HCT116 (cell line): Measurements from ENCODE around the gene SAE1. TPM values are rescaled to one million over a fixed set of nuclear protein-coding genes. Genes with fewer than 3 reads are reported as not detected.

Experiments
- ATAC-seq: fragments of 200-7000 bp; cut with Tn5 transposase; 2 replicates; pipeline ENCODE4 v1.9.1; 2020; ENCODE audit warnings: mild to moderate bottlenecking, moderate library complexity
- BruUV-seq: library from RNA; stranded (reverse); fragments of 400-500 nt; replicated peaks from 2 replicates; lab custom pipeline; 2021; lab: Mats Ljungman, UMichigan
- CTCF ChIA-PET: fragments of 300-600 bp; sonication (Branson Sonifier 250); formaldehyde crosslinking; loops from one replicate; lab custom pipeline; 2021; ENCODE audit warnings: antibody characterized with exemption; lab: Charles Lee
- POLR2A ChIA-PET: fragments of 300-600, 350-600 bp; sonication (Branson Sonifier 250); formaldehyde crosslinking; loops from one replicate; lab custom pipeline; 2021; ENCODE audit warnings: antibody characterized with exemption; lab: Charles Lee
- RAD21 ChIA-PET, 2 experiments: fragments of 300-600 bp; sonication (Branson Sonifier 250); formaldehyde crosslinking; loops; one replicate each; lab custom pipeline; 2023; ENCODE audit warnings: low total read pairs in 2 of 2; ENCODE audit not compliant: uncharacterized antibody in 2 of 2, unreplicated experiment in 2 of 2, low non-redundant PET in 1 of 2; lab: Charles Lee
- DNase-seq: peaks from one replicate; pipeline ENCODE4 v3.0.0-alpha.2; 2010; ENCODE audit warnings: low read depth, low spot score
- H2AFZ ChIP-seq: fragments of 200-600 bp; shearing (Covaris generic), sonication (generic); 2 replicates; pipeline ENCODE4 v1.6.1; 2017; ENCODE audit warnings: low read depth, mixed run types, mixed read lengths, antibody characterized with exemption, low read length; ENCODE audit not compliant: poor library complexity, severe bottlenecking
- H3K27ac ChIP-seq: 2 replicates; pipeline ENCODE4 v1.5.1; 2012; ENCODE audit warnings: low read depth, low read length
- H3K27me3 ChIP-seq: fragments of 200-600 bp; sonication (generic); 2 replicates; pipeline ENCODE4 v1.6.1; 2016; ENCODE audit warnings: mixed run types, low read length, mixed read lengths; ENCODE audit not compliant: insufficient read depth
- H3K36me3 ChIP-seq, 2 experiments: fragments of 200-500 bp in 1 of 2; fragments of 200-600 bp in 1 of 2; sonication (Bioruptor generic) in 1 of 2; sonication (generic) in 1 of 2; 2 replicates each; pipeline versions ENCODE4 v1.5.1 to v1.6.1; 2014 to 2016; ENCODE audit warnings: low read length in 2 of 2, inconsistent platforms in 1 of 2, mixed read lengths in 1 of 2, mixed run types in 1 of 2; ENCODE audit not compliant: insufficient read depth in 2 of 2, control insufficient read depth in 1 of 2
- H3K4me1 ChIP-seq, 2 experiments: fragments of 200-600 bp in 1 of 2; sonication (generic) in 1 of 2; 2 replicates each; pipeline versions ENCODE4 v1.5.1 to v1.6.1; 2012 to 2017; ENCODE audit warnings: low read length in 2 of 2, inconsistent platforms in 1 of 2, mild to moderate bottlenecking in 1 of 2, mixed read lengths in 1 of 2, mixed run types in 1 of 2, moderate library complexity in 1 of 2; ENCODE audit not compliant: insufficient read depth in 2 of 2, control insufficient read depth in 1 of 2
- H3K4me2 ChIP-seq: fragments of 200-600 bp; sonication (generic); 2 replicates; pipeline ENCODE4 v1.6.1; 2017; ENCODE audit warnings: mixed run types, low read length, mixed read lengths
- H3K4me3 ChIP-seq, 2 experiments: fragments of 200-600 bp in 1 of 2; sonication (generic) in 1 of 2; replicated peaks in 1 of 2; 2 replicates each; pipeline ENCODE4 v1.5.1; 2011 to 2016; ENCODE audit warnings: low read length in 2 of 2, control low read depth in 1 of 2, low read depth in 1 of 2, mild to moderate bottlenecking in 1 of 2, mixed read lengths in 1 of 2, mixed run types in 1 of 2
- H3K79me2 ChIP-seq: fragments of 200-600 bp; sonication (generic); 2 replicates; pipeline ENCODE4 v1.6.1; 2017; ENCODE audit warnings: mild to moderate bottlenecking, mixed run types, low read length, moderate library complexity, mixed read lengths; ENCODE audit not compliant: insufficient read depth
- H3K9ac ChIP-seq: fragments of 200-600 bp; sonication (generic); 2 replicates; pipeline ENCODE4 v1.6.1; 2016; ENCODE audit warnings: low read length, mixed read lengths
- H3K9me2 ChIP-seq: fragments of 200-600 bp; sonication (generic), shearing (Covaris generic); 2 replicates; pipeline ENCODE4 v1.6.1; 2017; ENCODE audit warnings: mixed run types, mild to moderate bottlenecking, moderate library complexity; ENCODE audit not compliant: insufficient read depth
- H3K9me3 ChIP-seq, 2 experiments: fragments of 200-500 bp in 1 of 2; fragments of 200-600 bp in 1 of 2; sonication (Bioruptor generic) in 1 of 2; sonication (generic) in 1 of 2; 2 replicates each; pipeline ENCODE4 v1.6.1; 2014 to 2017; ENCODE audit warnings: low read length in 2 of 2, mixed read lengths in 2 of 2, inconsistent platforms in 1 of 2, low read depth in 1 of 2, mild to moderate bottlenecking in 1 of 2, mixed run types in 1 of 2, moderate library complexity in 1 of 2; ENCODE audit not compliant: control insufficient read depth in 1 of 2, insufficient read depth in 1 of 2
- H4K20me1 ChIP-seq: fragments of 200-600 bp; sonication (generic), shearing (Covaris generic); 2 replicates; pipeline ENCODE4 v1.6.1; 2017; ENCODE audit warnings: mixed run types, mild to moderate bottlenecking, moderate library complexity; ENCODE audit not compliant: insufficient read depth
- CBX3 ChIP-seq: IDR thresholded peaks from 2 replicates; pipeline ENCODE4 v1.6.1; 2012; ENCODE audit warnings: low read depth
- CEBPB ChIP-seq: IDR thresholded peaks from 2 replicates; pipeline ENCODE4 v1.6.1; 2012; ENCODE audit warnings: low read depth
- EGR1 ChIP-seq: IDR thresholded peaks from 2 replicates; pipeline ENCODE4 v1.6.1; 2012; ENCODE audit warnings: low read depth
- EZH2 ChIP-seq: fragments of 200-600 bp; sonication (generic); IDR thresholded peaks from 2 replicates; pipeline ENCODE4 v1.6.1; 2017; ENCODE audit warnings: antibody characterized with exemption, mixed run types
- EZH2phosphoT487 ChIP-seq: fragments of 200-600 bp; IDR thresholded peaks from 2 replicates; pipeline ENCODE4 v1.6.1; 2018; ENCODE audit warnings: antibody characterized with exemption, borderline replicate concordance
- JUND ChIP-seq: IDR thresholded peaks from 2 replicates; pipeline ENCODE4 v1.6.1; 2012
- RAD21 ChIP-seq: IDR thresholded peaks from 2 replicates; pipeline ENCODE4 v1.6.1; 2012; ENCODE audit warnings: low read depth, mild to moderate bottlenecking
- SP1 ChIP-seq: IDR thresholded peaks from 2 replicates; pipeline ENCODE4 v1.6.1; 2012; ENCODE audit warnings: low read depth
- SRF ChIP-seq: IDR thresholded peaks from 2 replicates; pipeline ENCODE4 v1.6.1; 2012; ENCODE audit warnings: low read depth
- TCF7L2 ChIP-seq: IDR thresholded peaks from 2 replicates; pipeline ENCODE4 v1.7.0; 2011; ENCODE audit warnings: borderline replicate concordance, inconsistent platforms; ENCODE audit not compliant: insufficient read depth, insufficient read length; ENCODE audit errors: extremely low read depth
- ZNF274 ChIP-seq: fragments of 200-500 bp; sonication (Bioruptor generic); IDR thresholded peaks from 2 replicates; pipeline ENCODE4 v1.6.1; 2014; ENCODE audit warnings: mild to moderate bottlenecking, low read depth, low read length, inconsistent platforms
- intact Hi-C: fragments of 100-400 bp; cut with micrococcal nuclease; formaldehyde crosslinking; loops from 2 replicates; pipeline ENCODE4 v1.10.0; 2022
- total RNA-seq: library from RNA; stranded (reverse); gene quantifications from one replicate; pipeline ENCODE4 v1.2.1, GENCODE V29; 2021; ENCODE audit not compliant: unreplicated experiment
- TF ChIP-seq, protein P1 (sequence below): IDR thresholded peaks from 2 replicates; pipeline ENCODE4 v1.6.1; 2012
- TF ChIP-seq, protein P2 (sequence below): IDR thresholded peaks from 2 replicates; pipeline ENCODE4 v1.6.1; 2011; ENCODE audit warnings: mild to moderate bottlenecking, low read length, moderate library complexity; ENCODE audit not compliant: insufficient replicate concordance; ENCODE audit errors: extremely low read depth
- TF ChIP-seq, protein P3 (sequence below): IDR thresholded peaks from 2 replicates; pipeline ENCODE4 v1.6.1; 2012
- TF ChIP-seq, protein P4 (sequence below), 3 experiments: fragments of 200-600 bp in 1 of 3; sonication (generic) in 1 of 3; IDR thresholded peaks in 2 of 3; conservative IDR thresholded peaks in 1 of 3; 2 replicates each; pipeline ENCODE4 v1.5.1; 2012 to 2017; ENCODE audit warnings: low read depth in 2 of 3, low read length in 2 of 3, antibody characterized with exemption in 1 of 3, borderline replicate concordance in 1 of 3, control low read depth in 1 of 3, mild to moderate bottlenecking in 1 of 3, mixed read lengths in 1 of 3, mixed run types in 1 of 3, moderate library complexity in 1 of 3; ENCODE audit not compliant: insufficient read depth in 1 of 3

SAE1 gene
- total RNA-seq, 1 experiment from 2014 or later, result 213 TPM

DNA sequence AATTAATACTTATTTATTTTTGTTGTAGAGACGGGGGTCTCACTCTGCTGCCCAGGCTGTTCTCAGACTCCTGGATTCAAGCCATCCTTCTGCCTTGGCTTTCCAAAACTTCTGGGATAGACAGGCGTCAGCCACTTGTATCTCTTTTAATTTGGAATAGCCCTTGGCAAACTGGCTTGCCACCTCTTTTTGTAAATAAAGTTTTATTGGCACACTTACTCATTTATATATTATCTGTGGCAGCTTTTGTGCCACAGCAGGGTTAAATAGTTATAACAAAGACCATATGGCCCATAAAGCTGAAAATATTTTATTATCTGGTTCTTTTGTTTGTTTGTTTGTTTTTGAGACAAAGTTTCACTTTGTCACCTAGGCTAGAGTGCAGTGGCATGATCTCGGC, 69.9 kb downstream of the SAE1 start:
- no peak for TF ChIP-seq ZNF274
- TF ChIP-seq TCF7L2, result no peak
- TF ChIP-seq RAD21, result no peak
- TF ChIP-seq, protein P1, sequence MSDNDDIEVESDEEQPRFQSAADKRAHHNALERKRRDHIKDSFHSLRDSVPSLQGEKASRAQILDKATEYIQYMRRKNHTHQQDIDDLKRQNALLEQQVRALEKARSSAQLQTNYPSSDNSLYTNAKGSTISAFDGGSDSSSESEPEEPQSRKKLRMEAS, result no peak
- TF ChIP-seq, protein P2, sequence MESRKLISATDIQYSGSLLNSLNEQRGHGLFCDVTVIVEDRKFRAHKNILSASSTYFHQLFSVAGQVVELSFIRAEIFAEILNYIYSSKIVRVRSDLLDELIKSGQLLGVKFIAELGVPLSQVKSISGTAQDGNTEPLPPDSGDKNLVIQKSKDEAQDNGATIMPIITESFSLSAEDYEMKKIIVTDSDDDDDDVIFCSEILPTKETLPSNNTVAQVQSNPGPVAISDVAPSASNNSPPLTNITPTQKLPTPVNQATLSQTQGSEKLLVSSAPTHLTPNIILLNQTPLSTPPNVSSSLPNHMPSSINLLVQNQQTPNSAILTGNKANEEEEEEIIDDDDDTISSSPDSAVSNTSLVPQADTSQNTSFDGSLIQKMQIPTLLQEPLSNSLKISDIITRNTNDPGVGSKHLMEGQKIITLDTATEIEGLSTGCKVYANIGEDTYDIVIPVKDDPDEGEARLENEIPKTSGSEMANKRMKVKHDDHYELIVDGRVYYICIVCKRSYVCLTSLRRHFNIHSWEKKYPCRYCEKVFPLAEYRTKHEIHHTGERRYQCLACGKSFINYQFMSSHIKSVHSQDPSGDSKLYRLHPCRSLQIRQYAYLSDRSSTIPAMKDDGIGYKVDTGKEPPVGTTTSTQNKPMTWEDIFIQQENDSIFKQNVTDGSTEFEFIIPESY, result no peak
- no peak for TF ChIP-seq EZH2
- TF ChIP-seq JUND, result no peak
- TF ChIP-seq CEBPB, result no peak
- TF ChIP-seq SP1, result no peak
- no peak for TF ChIP-seq EGR1
- TF ChIP-seq SRF, result no peak
- no peak for TF ChIP-seq EZH2phosphoT487
- no peak for TF ChIP-seq CBX3
- TF ChIP-seq, protein P3, sequence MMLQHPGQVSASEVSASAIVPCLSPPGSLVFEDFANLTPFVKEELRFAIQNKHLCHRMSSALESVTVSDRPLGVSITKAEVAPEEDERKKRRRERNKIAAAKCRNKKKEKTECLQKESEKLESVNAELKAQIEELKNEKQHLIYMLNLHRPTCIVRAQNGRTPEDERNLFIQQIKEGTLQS, result no peak
- TF ChIP-seq, protein P4, sequence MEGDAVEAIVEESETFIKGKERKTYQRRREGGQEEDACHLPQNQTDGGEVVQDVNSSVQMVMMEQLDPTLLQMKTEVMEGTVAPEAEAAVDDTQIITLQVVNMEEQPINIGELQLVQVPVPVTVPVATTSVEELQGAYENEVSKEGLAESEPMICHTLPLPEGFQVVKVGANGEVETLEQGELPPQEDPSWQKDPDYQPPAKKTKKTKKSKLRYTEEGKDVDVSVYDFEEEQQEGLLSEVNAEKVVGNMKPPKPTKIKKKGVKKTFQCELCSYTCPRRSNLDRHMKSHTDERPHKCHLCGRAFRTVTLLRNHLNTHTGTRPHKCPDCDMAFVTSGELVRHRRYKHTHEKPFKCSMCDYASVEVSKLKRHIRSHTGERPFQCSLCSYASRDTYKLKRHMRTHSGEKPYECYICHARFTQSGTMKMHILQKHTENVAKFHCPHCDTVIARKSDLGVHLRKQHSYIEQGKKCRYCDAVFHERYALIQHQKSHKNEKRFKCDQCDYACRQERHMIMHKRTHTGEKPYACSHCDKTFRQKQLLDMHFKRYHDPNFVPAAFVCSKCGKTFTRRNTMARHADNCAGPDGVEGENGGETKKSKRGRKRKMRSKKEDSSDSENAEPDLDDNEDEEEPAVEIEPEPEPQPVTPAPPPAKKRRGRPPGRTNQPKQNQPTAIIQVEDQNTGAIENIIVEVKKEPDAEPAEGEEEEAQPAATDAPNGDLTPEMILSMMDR (IDR thresholded peaks at IDR 0.05 in 2 of 3, conservative IDR thresholded peaks at IDR 0.05 in 1 of 3; ENCODE audit: borderline replicate concordance in 1 of 3, insufficient read depth in 1 of 3, low read depth in 2 of 3, low read length in 2 of 3), result no peak
- H3K9me3 ChIP-seq, result no peaks in the 10 kb centered on the region
- no peak overlapping the region for H3K9ac ChIP-seq
- H3K9me2 ChIP-seq, result no peaks in the 10 kb centered on the region
- peaks cover 19% of the 10 kb centered on the region; the same call in 1 of the 2 replicates for H3K79me2 ChIP-seq
- ATAC-seq (no peak), DNase-seq (no peak)
- H3K27me3 ChIP-seq, result no peaks in the 10 kb centered on the region
- H3K27ac ChIP-seq, result no peak overlapping the region
- ChIA-PET POLR2A (interaction anchor here (0.8 to 1.4 kb wide), 2 partner anchors 25 to 283 kb away, joined by 3 to 6 read pairs; no protein-coding TSS in a partner anchor), RAD21 (no interaction called here), CTCF (interaction anchor here (1.8 to 2.5 kb wide), 2 partner anchors 10 to 43 kb away, joined by 4 to 11 read pairs; no protein-coding TSS in a partner anchor)
- peaks cover 24 to 46% of the 10 kb centered on the region in 2 experiments for H3K36me3 ChIP-seq
- no peak overlapping the region for H2AFZ ChIP-seq
- BruUV-seq, result no TSS peak
- intact Hi-C loops, result no loop called here
- no peaks in the 10 kb centered on the region for H4K20me1 ChIP-seq
- H3K4me2 ChIP-seq, result no peak overlapping the region
- no peaks in the 10 kb centered on the region for H3K4me1 ChIP-seq
- no peak overlapping the region for H3K4me3 ChIP-seq
